Measurements from ENCODE around the gene GSG1L.

GSG1L gene

GRCh38 chr16:27806388-27806787 lies 257.1 kb downstream of the GSG1L start:
- TF ChIP-seq POLR2AphosphoS5 (IDR thresholded peaks at IDR 0.05; ENCODE audit: low read depth, low read length) (no peak), SPI1 (IDR thresholded peaks at IDR 0.05; ENCODE audit: low read depth, low read length) (no peak), POU2F2 (IDR thresholded peaks at IDR 0.05; ENCODE audit: low read depth, low read length) (no peak), PAX5 (IDR thresholded peaks at IDR 0.05; ENCODE audit: insufficient read depth, low read length, severe bottlenecking) (no peak), TAF1 (IDR thresholded peaks at IDR 0.05; ENCODE audit: low read depth, low read length) (no peak), POLR2A (IDR thresholded peaks at IDR 0.05; ENCODE audit: low read depth, low read length) (no peak)
- DNase-seq (ENCODE audit: insufficient read length, low spot score): no peak

GRCh38 chr16:27805828-27806351 lies 257.6 kb downstream of the GSG1L start:
- no peak for FAIRE-seq
- no peak for DNase-seq (ENCODE audit: insufficient read length, low spot score)
- TF ChIP-seq POU2F2 (IDR thresholded peaks at IDR 0.05; ENCODE audit: low read depth, low read length): no peak
- TF ChIP-seq POLR2AphosphoS5 (IDR thresholded peaks at IDR 0.05; ENCODE audit: low read depth, low read length): no peak
- no peak for TF ChIP-seq PAX5 (IDR thresholded peaks at IDR 0.05; ENCODE audit: insufficient read depth, low read length, severe bottlenecking)
- TF ChIP-seq POLR2A (IDR thresholded peaks at IDR 0.05; ENCODE audit: low read depth, low read length): no peak
- TF ChIP-seq SPI1 (IDR thresholded peaks at IDR 0.05; ENCODE audit: low read depth, low read length): no peak
- no peak for TF ChIP-seq TAF1 (IDR thresholded peaks at IDR 0.05; ENCODE audit: low read depth, low read length)

More at GRCh38 chr16:27806388-27806787, 257.1 kb downstream of the GSG1L start:
- FAIRE-seq: no peak

GRCh38 chr16:27803775-27804549 lies 259.6 kb downstream of the GSG1L start:
- no peak for TF ChIP-seq POU2F2 (IDR thresholded peaks at IDR 0.05; ENCODE audit: low read depth, low read length)
- TF ChIP-seq PAX5 (IDR thresholded peaks at IDR 0.05; ENCODE audit: insufficient read depth, low read length, severe bottlenecking): no peak
- no peak for TF ChIP-seq SPI1 (IDR thresholded peaks at IDR 0.05; ENCODE audit: low read depth, low read length)
- TF ChIP-seq POLR2AphosphoS5 (IDR thresholded peaks at IDR 0.05; ENCODE audit: low read depth, low read length): no peak
- TF ChIP-seq TAF1 (IDR thresholded peaks at IDR 0.05; ENCODE audit: low read depth, low read length): no peak
- TF ChIP-seq POLR2A (IDR thresholded peaks at IDR 0.05; ENCODE audit: low read depth, low read length): no peak
- DNase-seq (ENCODE audit: insufficient read length, low spot score) (no peak), FAIRE-seq (no peak)

GRCh38 chr16:27802664-27803439 lies 260.7 kb downstream of the GSG1L start:
- FAIRE-seq (no peak), DNase-seq (ENCODE audit: insufficient read length, low spot score) (no peak)
- no peak for TF ChIP-seq SPI1 (IDR thresholded peaks at IDR 0.05; ENCODE audit: low read depth, low read length)
- TF ChIP-seq TAF1 (IDR thresholded peaks at IDR 0.05; ENCODE audit: low read depth, low read length): no peak
- TF ChIP-seq POLR2AphosphoS5 (IDR thresholded peaks at IDR 0.05; ENCODE audit: low read depth, low read length): no peak
- no peak for TF ChIP-seq POLR2A (IDR thresholded peaks at IDR 0.05; ENCODE audit: low read depth, low read length)
- TF ChIP-seq POU2F2 (IDR thresholded peaks at IDR 0.05; ENCODE audit: low read depth, low read length): no peak
- TF ChIP-seq PAX5 (IDR thresholded peaks at IDR 0.05; ENCODE audit: insufficient read depth, low read length, severe bottlenecking): no peak

- DNase-seq (ENCODE audit: insufficient read length, low spot score) (no peak), FAIRE-seq (no peak)
- TF ChIP-seq POLR2AphosphoS5 (IDR thresholded peaks at IDR 0.05; ENCODE audit: low read depth, low read length) (no peak), POLR2A (IDR thresholded peaks at IDR 0.05; ENCODE audit: low read depth, low read length) (no peak), SPI1 (IDR thresholded peaks at IDR 0.05; ENCODE audit: low read depth, low read length) (no peak), TAF1 (IDR thresholded peaks at IDR 0.05; ENCODE audit: low read depth, low read length) (no peak), PAX5 (IDR thresholded peaks at IDR 0.05; ENCODE audit: insufficient read depth, low read length, severe bottlenecking) (no peak), POU2F2 (IDR thresholded peaks at IDR 0.05; ENCODE audit: low read depth, low read length) (no peak)
These were observed 262.1 kb downstream of the GSG1L start for GRCh38 chr16:27801289-27801945.

- FAIRE-seq (no peak), DNase-seq (ENCODE audit: insufficient read length, low spot score) (no peak)
- TF ChIP-seq POU2F2 (IDR thresholded peaks at IDR 0.05; ENCODE audit: low read depth, low read length) (no peak), TAF1 (IDR thresholded peaks at IDR 0.05; ENCODE audit: low read depth, low read length) (no peak), SPI1 (IDR thresholded peaks at IDR 0.05; ENCODE audit: low read depth, low read length) (no peak), PAX5 (IDR thresholded peaks at IDR 0.05; ENCODE audit: insufficient read depth, low read length, severe bottlenecking) (no peak), POLR2A (IDR thresholded peaks at IDR 0.05; ENCODE audit: low read depth, low read length) (no peak), POLR2AphosphoS5 (IDR thresholded peaks at IDR 0.05; ENCODE audit: low read depth, low read length) (no peak)
These were observed 262.7 kb downstream of the GSG1L start for GRCh38 chr16:27800817-27801216.

- FAIRE-seq: no peak
- no peak for DNase-seq (ENCODE audit: insufficient read length, low spot score)
- TF ChIP-seq TAF1 (IDR thresholded peaks at IDR 0.05; ENCODE audit: low read depth, low read length) (no peak), PAX5 (IDR thresholded peaks at IDR 0.05; ENCODE audit: insufficient read depth, low read length, severe bottlenecking) (no peak), POLR2A (IDR thresholded peaks at IDR 0.05; ENCODE audit: low read depth, low read length) (no peak), SPI1 (IDR thresholded peaks at IDR 0.05; ENCODE audit: low read depth, low read length) (no peak)
These were observed 263.6 kb downstream of the GSG1L start for GRCh38 chr16:27799896-27800295.

- FAIRE-seq (no peak), DNase-seq (ENCODE audit: insufficient read length, low spot score) (no peak)
- no peak for TF ChIP-seq TAF1 (IDR thresholded peaks at IDR 0.05; ENCODE audit: low read depth, low read length)
- no peak for TF ChIP-seq POLR2A (IDR thresholded peaks at IDR 0.05; ENCODE audit: low read depth, low read length)
- no peak for TF ChIP-seq SPI1 (IDR thresholded peaks at IDR 0.05; ENCODE audit: low read depth, low read length)
- TF ChIP-seq POLR2AphosphoS5 (IDR thresholded peaks at IDR 0.05; ENCODE audit: low read depth, low read length): no peak
- TF ChIP-seq PAX5 (IDR thresholded peaks at IDR 0.05; ENCODE audit: insufficient read depth, low read length, severe bottlenecking): no peak
- TF ChIP-seq POU2F2 (IDR thresholded peaks at IDR 0.05; ENCODE audit: low read depth, low read length): no peak
These were observed 265.3 kb downstream of the GSG1L start for GRCh38 chr16:27798241-27798640.
